ENCODE results near the gene PAAF1. TPM values are rescaled to one million over a fixed set of nuclear protein-coding genes. Genes with fewer than 3 reads are reported as not detected.

The PAAF1 gene
- total and polyA plus RNA-seq, 2 donors from 2014 or later = 18.2 to 31.4 TPM

- no peak for FAIRE-seq
- Histone ChIP-seq H3K9ac (ENCODE audit: low read length in 3 of 3) (no peak overlapping the region), H3K36me3 (ENCODE audit: control insufficient read depth in 2 of 3, insufficient read depth in 3 of 3, low read length in 3 of 3) (peaks cover 0 to 2% (median 0%) of the 10 kb centered on the region in 3 donors), H3K4me1 (ENCODE audit: control insufficient read depth in 2 of 3, insufficient read depth in 2 of 3, low read depth in 1 of 3, low read length in 3 of 3) (no peaks in the 10 kb centered on the region), H3K27ac (ENCODE audit: low read depth in 2 of 2, low read length in 2 of 2) (no peak overlapping the region), H3K4me3 (ENCODE audit: low read length in 3 of 3) (no peak overlapping the region), H3K27me3 (ENCODE audit: control insufficient read depth, insufficient read depth, low read length) (no peaks in the 10 kb centered on the region), H3K9me3 (ENCODE audit: control insufficient read depth in 2 of 3, insufficient read depth in 1 of 3, low read length in 3 of 3) (peaks cover 0 to 10% (median 2%) of the 10 kb centered on the region in 3 donors)
- intact Hi-C loops (cut with DNase I) = no loop called here
- no peak for DNase-seq
- TF ChIP-seq, protein P1, sequence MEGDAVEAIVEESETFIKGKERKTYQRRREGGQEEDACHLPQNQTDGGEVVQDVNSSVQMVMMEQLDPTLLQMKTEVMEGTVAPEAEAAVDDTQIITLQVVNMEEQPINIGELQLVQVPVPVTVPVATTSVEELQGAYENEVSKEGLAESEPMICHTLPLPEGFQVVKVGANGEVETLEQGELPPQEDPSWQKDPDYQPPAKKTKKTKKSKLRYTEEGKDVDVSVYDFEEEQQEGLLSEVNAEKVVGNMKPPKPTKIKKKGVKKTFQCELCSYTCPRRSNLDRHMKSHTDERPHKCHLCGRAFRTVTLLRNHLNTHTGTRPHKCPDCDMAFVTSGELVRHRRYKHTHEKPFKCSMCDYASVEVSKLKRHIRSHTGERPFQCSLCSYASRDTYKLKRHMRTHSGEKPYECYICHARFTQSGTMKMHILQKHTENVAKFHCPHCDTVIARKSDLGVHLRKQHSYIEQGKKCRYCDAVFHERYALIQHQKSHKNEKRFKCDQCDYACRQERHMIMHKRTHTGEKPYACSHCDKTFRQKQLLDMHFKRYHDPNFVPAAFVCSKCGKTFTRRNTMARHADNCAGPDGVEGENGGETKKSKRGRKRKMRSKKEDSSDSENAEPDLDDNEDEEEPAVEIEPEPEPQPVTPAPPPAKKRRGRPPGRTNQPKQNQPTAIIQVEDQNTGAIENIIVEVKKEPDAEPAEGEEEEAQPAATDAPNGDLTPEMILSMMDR (IDR thresholded peaks at IDR 0.05; ENCODE audit: borderline replicate concordance, extremely low read depth, insufficient read depth) = no peak
Observed at GRCh38 chr11:73939096-73939495, 62.3 kb downstream of the PAAF1 start.

DNA sequence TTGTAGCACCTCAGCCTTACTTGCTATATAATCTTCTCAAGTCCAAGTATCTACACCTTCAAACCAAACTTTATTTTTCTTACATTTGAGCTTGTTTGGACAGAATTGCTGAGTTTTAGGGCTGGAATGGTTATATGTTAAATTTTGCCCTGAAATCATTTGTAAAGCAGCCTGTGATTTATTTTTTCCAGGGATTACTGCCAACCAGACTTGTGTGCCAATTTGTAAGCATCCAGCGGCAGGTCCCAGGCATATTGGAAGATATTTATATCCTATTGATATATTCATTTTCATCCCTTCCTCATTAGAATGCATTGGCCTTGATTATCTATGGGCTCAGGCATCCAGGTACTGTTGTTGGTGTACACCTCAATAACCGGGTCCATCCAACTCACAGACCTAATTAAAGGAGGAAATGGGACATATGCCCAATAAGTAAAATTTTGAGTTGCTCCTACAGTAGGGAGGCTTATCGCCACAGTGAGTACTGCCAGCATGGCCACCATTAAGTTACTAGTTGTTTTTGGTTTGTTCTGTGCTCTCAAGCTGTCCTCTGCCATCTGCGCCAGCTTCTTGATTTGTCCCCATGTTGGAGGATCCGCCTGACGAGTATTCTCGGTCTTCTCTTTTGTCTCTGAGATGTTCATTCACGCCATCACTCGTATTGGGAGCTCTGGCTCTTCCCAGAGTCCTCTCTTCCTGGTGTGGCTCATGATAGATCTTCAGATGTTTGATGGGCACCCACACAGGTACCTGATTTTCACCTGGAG, 64.2 kb downstream of the PAAF1 start:
- FAIRE-seq (no peak), DNase-seq (no peak)
- TF ChIP-seq, protein P1 (IDR thresholded peaks at IDR 0.05; ENCODE audit: borderline replicate concordance, extremely low read depth, insufficient read depth) = no peak
- Histone ChIP-seq H3K36me3 (ENCODE audit: control insufficient read depth in 2 of 3, insufficient read depth in 3 of 3, low read length in 3 of 3) (no peaks in the 10 kb centered on the region), H3K27ac (ENCODE audit: low read depth in 2 of 2, low read length in 2 of 2) (no peak overlapping the region), H3K4me1 (ENCODE audit: control insufficient read depth in 2 of 3, insufficient read depth in 2 of 3, low read depth in 1 of 3, low read length in 3 of 3) (no peaks in the 10 kb centered on the region), H3K27me3 (ENCODE audit: control insufficient read depth, insufficient read depth, low read length) (no peaks in the 10 kb centered on the region), H3K4me3 (ENCODE audit: low read length in 3 of 3) (no peak overlapping the region), H3K9me3 (ENCODE audit: control insufficient read depth in 2 of 3, insufficient read depth in 1 of 3, low read length in 3 of 3) (peaks cover 0 to 10% (median 2%) of the 10 kb centered on the region in 3 donors), H3K9ac (ENCODE audit: low read length in 3 of 3) (no peak overlapping the region)
- intact Hi-C loops (cut with DNase I) = no loop called here

- Histone ChIP-seq H3K27ac (ENCODE audit: low read depth in 2 of 2, low read length in 2 of 2) (no peak overlapping the region), H3K36me3 (ENCODE audit: control insufficient read depth in 2 of 3, insufficient read depth in 3 of 3, low read length in 3 of 3) (no peaks in the 10 kb centered on the region), H3K9ac (ENCODE audit: low read length in 3 of 3) (no peak overlapping the region), H3K4me3 (ENCODE audit: low read length in 3 of 3) (no peak overlapping the region), H3K9me3 (ENCODE audit: control insufficient read depth in 2 of 3, insufficient read depth in 1 of 3, low read length in 3 of 3) (peaks cover 0 to 15% (median 2%) of the 10 kb centered on the region in 3 donors), H3K27me3 (ENCODE audit: control insufficient read depth, insufficient read depth, low read length) (no peaks in the 10 kb centered on the region), H3K4me1 (ENCODE audit: control insufficient read depth in 2 of 3, insufficient read depth in 2 of 3, low read depth in 1 of 3, low read length in 3 of 3) (no peaks in the 10 kb centered on the region)
- FAIRE-seq (no peak), DNase-seq (no peak)
- TF ChIP-seq, protein P1 (IDR thresholded peaks at IDR 0.05; ENCODE audit: borderline replicate concordance, extremely low read depth, insufficient read depth) = no peak
- intact Hi-C loops (cut with DNase I) = no loop called here
Observed at GRCh38 chr11:73942010-73942409, 65.2 kb downstream of the PAAF1 start.

Data from kidney (tissue), 14 donors.